ENCODE measurements around the gene ISG20L2. TPM values are rescaled to one million over a fixed set of nuclear protein-coding genes. Genes with fewer than 3 reads are reported as not detected.

Gene ISG20L2
- total and polyA plus RNA-seq, 2 experiments from 2014 or later, result 25.1 to 27.3 TPM

DNA sequence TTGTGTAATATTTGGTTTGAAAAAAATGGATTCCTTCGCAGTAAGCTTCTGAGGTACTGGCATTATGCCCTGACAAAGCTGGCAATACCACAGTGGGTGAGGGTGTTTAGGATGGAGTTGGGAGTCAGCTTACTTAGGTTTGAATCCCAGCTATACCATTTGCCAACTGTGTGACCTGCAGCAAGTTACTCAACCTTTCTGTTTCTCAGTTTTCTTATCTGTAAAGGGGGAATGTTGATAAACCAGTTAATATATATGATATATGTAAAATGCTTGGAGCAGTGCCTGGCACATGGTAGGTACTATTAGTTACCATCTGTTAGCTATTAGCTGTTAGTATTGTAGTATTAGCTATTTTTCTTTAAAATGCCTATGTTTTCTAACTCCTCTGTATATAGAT lies 27.8 kb upstream of the ISG20L2 start:
- Histone ChIP-seq H3K36me3 (no peaks in the 10 kb centered on the region), H3K4me1 (ENCODE audit: low read depth) (peaks cover 6% of the 10 kb centered on the region), H3K9me3 (ENCODE audit: low read depth) (no peaks in the 10 kb centered on the region), H3K27me3 (no peaks in the 10 kb centered on the region), H3K4me3 (no peak overlapping the region), H3K27ac (no peak overlapping the region)
- no peak for TF ChIP-seq CTCF (IDR thresholded peaks at IDR 0.05; ENCODE audit: low read depth, low read length)
- DNase-seq (ENCODE audit: low read depth in 1 of 2, low spot score in 1 of 2), result no peak

DNA sequence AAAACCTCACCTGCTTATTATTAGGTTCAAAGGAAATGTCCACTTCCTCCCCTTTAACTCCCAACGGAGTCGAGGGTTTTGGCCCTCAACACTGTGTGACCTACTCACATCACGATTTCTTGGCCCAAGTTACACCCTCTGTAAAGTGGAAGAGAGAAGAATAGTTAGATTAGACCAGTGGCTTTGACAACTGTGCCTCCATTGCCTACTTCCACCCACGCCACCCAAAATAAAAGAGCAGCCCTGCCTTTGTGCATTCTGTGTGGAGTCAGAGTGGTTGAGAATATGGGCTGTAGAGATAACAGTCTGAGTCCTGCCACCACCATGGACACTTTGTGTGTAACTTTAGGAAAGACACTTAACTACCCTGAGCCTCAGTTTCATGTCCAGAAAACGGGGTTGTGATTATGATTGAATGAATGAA lies 27.0 kb upstream of the ISG20L2 start:
- Histone ChIP-seq H3K27ac (peak overlapping the region; percentile 48), H3K36me3 (no peaks in the 10 kb centered on the region), H3K27me3 (no peaks in the 10 kb centered on the region), H3K4me3 (no peak overlapping the region), H3K4me1 (ENCODE audit: low read depth) (peaks cover 6% of the 10 kb centered on the region), H3K9me3 (ENCODE audit: low read depth) (no peaks in the 10 kb centered on the region)
- DNase-seq (ENCODE audit: low read depth in 1 of 2, low spot score in 1 of 2), result no peak
- no peak for TF ChIP-seq CTCF (IDR thresholded peaks at IDR 0.05; ENCODE audit: low read depth, low read length)

DNA sequence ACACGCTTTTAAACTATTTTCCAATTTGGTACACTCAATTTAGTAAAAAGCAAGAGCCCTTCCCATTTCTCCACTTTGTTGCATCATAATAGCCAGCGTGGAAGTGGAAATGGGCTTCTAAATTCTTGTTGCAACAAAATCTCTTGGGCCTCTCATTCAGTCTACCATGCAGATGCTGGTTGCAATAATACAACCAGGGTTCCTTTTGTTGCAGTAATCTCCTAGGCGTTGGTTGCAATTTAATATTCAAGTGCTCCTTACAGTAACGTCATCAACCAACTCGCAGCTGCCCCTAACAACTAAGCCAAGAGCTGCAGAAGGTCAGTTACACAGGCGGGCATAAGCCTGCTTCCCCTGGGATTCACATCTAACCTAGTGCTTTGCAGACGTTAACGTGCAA lies 25.7 kb upstream of the ISG20L2 start:
- no peaks in the 10 kb centered on the region for H3K36me3 ChIP-seq
- H3K27ac ChIP-seq, result no peak overlapping the region
- no peaks in the 10 kb centered on the region for H3K9me3 ChIP-seq (ENCODE audit: low read depth)
- DNase-seq (ENCODE audit: low read depth in 1 of 2, low spot score in 1 of 2), result no peak
- H3K27me3 ChIP-seq, result no peaks in the 10 kb centered on the region
- no peak for TF ChIP-seq CTCF (IDR thresholded peaks at IDR 0.05; ENCODE audit: low read depth, low read length)
- H3K4me1 ChIP-seq (ENCODE audit: low read depth), result peaks cover 16% of the 10 kb centered on the region
- H3K4me3 ChIP-seq, result no peak overlapping the region

DNA sequence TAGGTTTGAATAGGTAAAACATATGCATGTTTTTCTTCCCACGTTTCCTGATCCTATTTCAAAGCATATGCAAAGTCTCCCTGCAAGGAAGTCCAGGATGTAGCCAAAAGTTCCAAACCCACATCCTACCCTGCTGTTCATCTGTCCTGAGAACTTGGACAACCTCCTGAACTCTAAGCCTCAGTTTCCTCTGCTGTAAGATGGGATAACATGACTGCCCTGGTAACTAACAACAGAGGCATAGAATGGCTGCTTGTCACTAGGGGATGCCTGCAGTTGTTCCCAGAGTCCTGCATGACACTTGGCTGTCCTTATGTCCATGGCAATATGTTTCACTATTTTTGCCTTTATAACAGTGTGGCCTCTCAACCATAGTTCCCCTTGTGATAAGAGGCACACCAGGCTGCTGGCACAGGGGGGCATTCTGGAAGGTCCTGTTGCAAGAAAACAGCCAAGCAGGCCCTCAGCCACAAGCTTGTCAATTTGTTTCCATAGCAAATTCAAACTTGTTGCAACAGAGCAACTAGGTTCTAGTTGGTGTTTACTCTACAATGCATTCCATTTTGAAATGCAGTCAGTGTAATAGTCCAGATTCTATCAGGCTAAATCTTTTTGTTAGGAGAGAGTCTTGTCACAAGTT lies 24.4 kb upstream of the ISG20L2 start:
- no peak for TF ChIP-seq CTCF (IDR thresholded peaks at IDR 0.05; ENCODE audit: low read depth, low read length)
- H3K27me3 ChIP-seq, result no peaks in the 10 kb centered on the region
- H3K4me1 ChIP-seq (ENCODE audit: low read depth), result peaks cover 28% of the 10 kb centered on the region
- H3K27ac ChIP-seq, result no peak overlapping the region
- peak overlapping the region; percentile 72 for H3K4me3 ChIP-seq
- no peaks in the 10 kb centered on the region for H3K9me3 ChIP-seq (ENCODE audit: low read depth)
- no peak for DNase-seq (ENCODE audit: low read depth in 1 of 2, low spot score in 1 of 2)
- no peaks in the 10 kb centered on the region for H3K36me3 ChIP-seq

DNA sequence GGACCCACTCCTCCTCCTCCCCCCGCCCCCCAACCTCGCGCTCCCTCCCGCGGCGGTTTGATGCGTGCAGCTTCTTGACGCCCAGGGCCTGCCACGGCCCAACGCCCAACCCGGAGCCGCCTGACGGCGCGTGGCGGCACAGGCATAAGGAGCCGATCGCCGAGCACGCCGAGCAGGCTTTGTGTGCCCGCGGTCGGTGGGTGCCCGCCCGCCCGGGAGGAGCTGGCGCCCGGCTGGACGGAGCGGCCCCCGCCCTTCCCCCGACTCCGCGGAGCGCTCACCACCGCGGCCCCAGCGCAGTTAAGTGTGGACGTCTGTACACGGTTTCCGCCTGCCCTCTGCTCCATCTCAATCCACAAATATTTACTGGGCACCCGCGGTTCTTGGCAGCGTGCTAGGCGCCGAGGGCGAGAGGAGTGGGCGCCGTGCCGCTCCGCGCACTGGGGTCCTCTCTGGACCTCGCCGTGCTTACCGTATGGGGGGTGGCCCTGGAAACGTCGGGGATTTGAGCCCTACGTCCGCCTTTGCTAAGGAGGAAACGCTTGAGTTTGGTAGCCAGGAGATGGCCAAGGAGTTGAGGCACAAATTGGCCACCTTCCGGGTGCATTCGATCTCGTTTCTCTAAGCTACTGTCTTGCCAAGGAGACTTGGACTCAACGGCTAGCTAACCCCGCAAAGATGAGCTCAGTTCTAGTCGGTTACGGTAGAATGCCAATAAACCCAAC lies 23.4 kb upstream of the ISG20L2 start:
- Histone ChIP-seq H3K4me3 (peak overlapping the region; percentile 72), H3K27ac (peak overlapping the region; percentile 100), H3K4me1 (ENCODE audit: low read depth) (peaks cover 34% of the 10 kb centered on the region), H3K9me3 (ENCODE audit: low read depth) (no peaks in the 10 kb centered on the region), H3K36me3 (no peaks in the 10 kb centered on the region), H3K27me3 (no peaks in the 10 kb centered on the region)
- peak; percentile 97 to 98 for DNase-seq (ENCODE audit: low read depth in 1 of 2, low spot score in 1 of 2)
- TF ChIP-seq CTCF (IDR thresholded peaks at IDR 0.05; ENCODE audit: low read depth, low read length), result peak; percentile 9

Data from cardiac muscle cell (in vitro differentiated cells and primary cell).